GM18951 (cell line): ENCODE measurements around the gene AFF4.
A peak's percentile ranks its signal among the peaks of the same experiment; 100 is the strongest.

Experiments used
- POLR2A ChIP-seq: IDR thresholded peaks from 4 replicates; pipeline ENCODE4 v1.6.1; 2011; ENCODE audit warnings: mild to moderate bottlenecking; ENCODE audit not compliant: insufficient read length, insufficient read depth; ENCODE audit errors: extremely low read depth
- in situ Hi-C: fragments of 300-500 bp; cut with MboI; formaldehyde crosslinking; loops from one replicate; pipeline ENCODE4 v1.12.0; 2022; ENCODE audit warnings: low sequenced_read_pairs, mixed read lengths, inconsistent platforms; ENCODE audit not compliant: unreplicated experiment

Gene AFF4

GRCh38 chr5:132830436-132831094, 132.9 kb downstream of the AFF4 start, which contains the start of gene SHROOM1:
SHROOM1 (minus strand) TSS chr5:132830647; CDS start chr5:132826140, 4,507 bp downstream.
- in situ Hi-C loops = loop anchor here (25.0 kb wide), 1 partner anchor 443 kb away; no protein-coding TSS in a partner anchor

GRCh38 chr5:132829742-132830435, 133.5 kb downstream of the AFF4 start:
- in situ Hi-C loops = loop anchor here (25.0 kb wide), 1 partner anchor 443 kb away; no protein-coding TSS in a partner anchor
- no peak for TF ChIP-seq POLR2A

More at GRCh38 chr5:132830436-132831094, 132.9 kb downstream of the AFF4 start, which contains the start of gene SHROOM1:
- peak; percentile 50 for TF ChIP-seq POLR2A

DNA sequence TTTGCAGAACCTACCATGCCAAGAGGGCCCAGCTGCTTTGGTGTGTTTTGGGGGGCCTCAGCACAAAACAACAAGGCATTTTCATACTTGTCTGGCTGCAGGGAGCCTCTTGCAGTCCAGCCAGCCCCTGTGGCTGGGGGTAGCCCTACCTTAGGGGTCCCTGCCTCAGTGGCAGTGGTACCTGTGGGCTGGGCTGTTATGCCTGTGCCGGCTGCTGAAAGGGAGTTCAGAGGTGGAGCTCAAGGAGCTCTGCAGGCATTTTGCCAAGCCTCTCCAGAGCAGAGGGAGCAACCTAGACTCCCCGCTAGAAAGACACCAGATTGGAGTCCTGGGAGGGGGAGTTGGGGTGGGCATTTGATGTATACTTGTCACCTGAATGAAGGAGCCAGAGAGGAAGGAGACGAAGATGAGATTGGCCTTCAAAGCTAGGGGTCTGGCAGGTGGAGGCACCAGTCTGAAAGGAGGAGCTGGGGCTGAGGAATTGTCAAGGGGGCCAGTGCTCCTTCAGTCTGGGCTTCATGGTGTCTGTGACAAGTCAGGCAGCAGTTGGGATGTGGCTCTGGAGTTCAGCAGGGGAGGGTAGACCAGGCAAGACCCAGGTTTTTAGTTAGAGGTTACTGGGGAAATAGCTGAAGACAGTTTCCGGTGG, 134.5 kb downstream of the AFF4 start:
- in situ Hi-C loops = loop anchor here (25.0 kb wide), 1 partner anchor 442 kb away; no protein-coding TSS in a partner anchor
- TF ChIP-seq POLR2A = no peak

DNA sequence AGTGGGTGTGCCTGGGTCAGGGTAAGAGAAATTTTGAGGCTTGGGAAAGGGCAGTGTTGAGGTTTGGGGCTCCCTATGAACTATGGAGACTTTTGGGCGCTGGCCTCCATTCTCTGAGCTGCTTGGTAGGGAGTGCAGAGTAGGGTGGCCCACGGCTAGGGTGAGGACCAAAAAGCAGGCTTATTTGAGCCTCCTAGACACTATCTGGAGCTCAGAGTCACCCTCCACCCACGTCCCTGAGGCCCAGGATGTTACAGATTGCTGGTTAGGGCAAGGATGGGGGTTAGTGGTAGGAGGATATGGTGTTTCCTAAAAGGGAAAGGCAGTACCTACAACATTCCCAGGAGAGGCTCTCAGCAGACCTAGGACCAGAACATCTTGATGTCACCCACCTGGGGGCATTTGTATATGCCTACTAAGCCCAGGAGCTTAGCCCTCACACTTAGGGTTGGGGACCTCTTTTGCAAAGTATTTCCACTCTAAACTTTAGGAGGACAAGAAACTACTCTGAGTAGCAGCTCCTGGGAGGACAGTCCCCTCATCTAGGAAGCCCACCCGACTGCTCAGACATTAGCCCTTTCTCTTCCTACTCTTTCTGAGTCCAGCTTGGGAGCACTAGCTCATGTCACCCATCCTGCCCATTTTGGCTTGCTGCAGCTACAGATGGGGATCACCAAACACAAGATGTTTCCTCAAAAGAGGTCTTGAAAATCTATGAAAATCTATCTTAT, 135.3 kb downstream of the AFF4 start:
- in situ Hi-C loops = loop anchor here (25.0 kb wide), 1 partner anchor 441 kb away; no protein-coding TSS in a partner anchor
- no peak for TF ChIP-seq POLR2A

GRCh38 chr5:132826424-132827082, 136.9 kb downstream of the AFF4 start:
- TF ChIP-seq POLR2A = no peak
- in situ Hi-C loops = loop anchor here (25.0 kb wide), 1 partner anchor 439 kb away; no protein-coding TSS in a partner anchor

DNA sequence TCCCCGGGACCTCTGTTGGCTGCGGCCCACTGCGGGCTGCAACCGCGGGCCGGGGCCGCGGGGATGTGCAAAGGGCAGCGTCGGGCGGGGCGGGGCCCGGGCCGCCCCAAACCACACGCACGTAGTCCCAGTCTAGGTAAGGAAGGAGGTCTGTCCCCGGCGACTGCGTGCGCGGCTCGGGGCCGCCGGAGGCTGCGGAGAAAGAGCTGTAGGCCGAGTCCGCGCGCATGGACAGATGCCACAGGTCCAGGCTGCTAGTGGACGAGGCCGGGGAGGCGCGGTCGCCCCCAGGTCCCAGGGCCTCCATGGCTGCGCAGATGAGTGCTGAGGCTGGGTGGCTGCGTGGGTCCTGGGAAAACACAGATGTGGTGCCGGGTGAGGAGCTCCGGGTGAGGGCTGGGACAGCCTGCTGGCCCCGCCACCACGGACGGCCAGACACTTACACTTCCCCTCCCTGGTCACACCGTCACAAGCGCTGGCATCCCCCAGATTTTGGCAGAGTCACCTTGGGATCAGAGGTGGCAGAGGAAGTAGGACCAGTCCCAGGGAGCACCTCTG, 137.5 kb downstream of the AFF4 start:
- in situ Hi-C loops = loop anchor here (25.0 kb wide), 1 partner anchor 439 kb away; no protein-coding TSS in a partner anchor
- TF ChIP-seq POLR2A = no peak
